ENCODE results near the gene KLRG1. TPM values are rescaled to one million over a fixed set of nuclear protein-coding genes. Genes with fewer than 3 reads are reported as not detected.

The KLRG1 gene
- total RNA-seq, result 0.50 and 0.78 TPM in 2 replicates

GRCh38 chr12:8989413-8989812 is at the start of gene KLRG1:
Gene KLRG1 (plus strand): TSS chr12:8989546. CDS start chr12:8989636, 90 bp downstream.

DNA sequence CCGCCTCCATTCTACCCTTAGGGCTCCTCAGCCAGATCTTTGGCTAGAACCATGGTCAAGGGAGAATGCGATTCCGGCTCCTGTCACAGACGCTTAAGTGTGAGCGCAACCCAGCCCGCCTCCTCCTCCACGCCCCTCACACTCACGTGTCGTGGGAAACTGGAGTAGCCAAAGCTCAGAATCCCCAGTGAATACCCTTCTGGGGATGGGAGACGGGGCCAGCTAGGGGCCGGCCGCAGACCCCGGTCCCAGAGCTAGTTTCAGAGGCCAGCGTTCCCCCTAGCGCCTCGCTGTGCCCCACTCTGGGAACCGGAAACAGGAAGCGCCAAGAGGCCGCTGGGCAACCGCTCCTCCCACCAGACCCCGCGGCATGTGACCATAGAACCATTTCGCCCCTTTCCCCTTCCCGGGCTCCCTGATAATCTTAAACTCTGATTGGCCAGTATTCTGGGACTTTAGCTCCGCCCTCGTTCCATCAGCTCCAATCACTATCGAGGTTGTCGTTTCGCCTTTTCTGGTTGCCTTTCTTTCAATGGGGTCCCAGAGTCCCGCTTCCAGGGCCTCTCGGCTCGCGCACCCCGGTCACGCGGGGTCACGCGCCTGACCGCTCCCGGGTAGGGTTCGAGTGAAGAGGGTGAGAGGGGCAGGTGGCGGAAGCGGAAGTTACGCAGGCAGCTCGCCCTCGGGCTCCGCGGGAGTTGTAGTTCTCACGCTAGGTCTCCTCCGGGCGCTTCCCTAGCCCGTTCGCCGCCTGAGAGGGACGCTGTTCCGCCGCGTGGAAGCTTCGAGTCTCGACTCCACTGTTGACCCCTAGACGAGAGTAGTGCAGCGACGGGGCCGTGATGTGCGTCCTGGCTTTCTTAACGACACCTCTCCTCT is 39.8 kb upstream of the KLRG1 start, which contains the start of gene M6PR:
Gene M6PR, minus strand, starts transcription at position 304 of the 879 bp plus-strand sequence. CDS start 3,241 bp downstream, outside the sequence.

Other genes with a start within 250 kb of the KLRG1 start
- gene A2ML1, start 166.9 kb upstream of the KLRG1 start, total RNA-seq, result 0.07 TPM in 1 of 2 replicates, not detected in the other
- gene PHC1, start 75.0 kb upstream of the KLRG1 start, total RNA-seq, result 22.3 and 36.1 TPM in 2 replicates
- 193 and 238 TPM in 2 replicates for gene M6PR, start 39.9 kb upstream of the KLRG1 start, total RNA-seq
- 4.2 and 19.2 TPM in 2 replicates for gene A2M, start 126.4 kb downstream of the KLRG1 start, total RNA-seq
- gene PZP, start 218.8 kb downstream of the KLRG1 start, total RNA-seq, result not detected in 2 replicates